GM21360 (cell line): ENCODE results near the gene DENND2D.
"Not testable (repeated sequence)": the region's sequence is repeated elsewhere in the genome, so short reads cannot be mapped to it uniquely, and the experiment has no call there.

ENCODE experiments used
- ATAC-seq: cut with Tn5 transposase; IDR thresholded peaks from one replicate; pipeline ENCODE4 v1.9.1; 2021; ENCODE audit warnings: mild to moderate bottlenecking, moderate library complexity; ENCODE audit not compliant: unreplicated experiment

DENND2D gene

GRCh38 chr1:111222308-111223125 is 22.1 kb upstream of the DENND2D start:
- peak; percentile 36 for ATAC-seq

DNA sequence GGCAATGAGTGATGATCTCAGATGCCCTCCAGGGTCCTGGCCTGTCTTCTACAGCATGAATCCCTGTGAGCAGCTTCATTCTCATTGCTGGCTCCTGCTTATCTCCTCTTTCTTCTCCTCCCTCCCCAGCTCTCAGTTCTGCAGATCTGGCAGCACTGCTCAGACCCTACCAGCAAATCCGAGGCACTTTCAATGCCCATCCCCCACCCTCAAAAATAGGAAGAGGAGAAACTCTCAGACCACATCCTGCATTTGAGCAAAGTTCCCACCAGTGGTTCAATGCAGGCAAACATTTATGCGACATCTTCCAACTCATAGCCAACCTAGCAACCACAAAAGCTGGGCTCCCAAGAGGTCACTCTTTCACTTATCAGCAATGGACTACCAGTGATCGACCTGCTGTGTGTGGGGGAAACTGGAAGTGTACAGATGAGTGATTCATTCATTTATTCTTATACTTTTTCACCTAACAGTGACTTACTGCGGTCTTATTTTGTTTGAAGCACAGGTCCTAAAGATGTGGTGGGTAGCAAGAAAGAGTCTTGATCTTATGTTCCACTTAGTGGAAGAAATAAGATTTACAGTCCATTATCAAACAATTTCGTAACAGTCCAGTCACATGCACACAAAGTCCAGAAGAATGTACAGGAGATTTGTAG is 21.3 kb upstream of the DENND2D start:
- peak; percentile 39 for ATAC-seq

- ATAC-seq, result no peak
These were observed 20.8 kb upstream of the DENND2D start for GRCh38 chr1:111221276-111221632.

DNA sequence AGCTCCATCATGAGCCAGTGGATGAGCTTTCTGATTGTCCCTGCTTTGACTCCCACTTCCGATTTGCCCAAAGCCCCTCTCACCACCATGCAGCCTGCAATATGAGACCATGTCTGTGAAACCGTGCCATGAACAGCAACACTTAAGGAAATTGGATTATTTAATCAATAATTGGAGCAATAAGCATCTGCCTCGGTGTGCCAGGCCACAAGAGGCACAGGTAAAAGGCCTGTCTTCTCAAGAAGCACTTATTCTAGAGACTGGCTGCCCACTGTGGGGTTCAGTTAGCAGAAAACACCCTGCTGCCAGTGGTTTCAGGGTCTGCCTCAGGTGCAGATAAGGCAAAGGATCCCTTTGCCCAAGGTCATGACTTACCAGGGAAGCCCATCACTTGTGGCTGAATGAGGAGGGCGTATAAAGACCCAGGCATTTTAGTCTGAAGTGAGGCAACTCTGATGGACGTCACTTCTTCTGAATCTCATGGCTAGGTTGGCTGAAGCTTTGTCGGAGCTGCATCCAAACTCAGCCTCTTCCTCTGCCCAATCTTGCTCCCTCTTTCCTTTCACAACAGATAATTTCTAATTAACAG is 19.9 kb upstream of the DENND2D start:
- no peak for ATAC-seq

GRCh38 chr1:111219557-111220286 is 19.3 kb upstream of the DENND2D start:
- peak; percentile 31 for ATAC-seq

- ATAC-seq, result no peak
These were observed 18.5 kb upstream of the DENND2D start for GRCh38 chr1:111218701-111219556.

- no peak for ATAC-seq
These were observed 16.9 kb upstream of the DENND2D start for GRCh38 chr1:111217183-111217910.

DNA sequence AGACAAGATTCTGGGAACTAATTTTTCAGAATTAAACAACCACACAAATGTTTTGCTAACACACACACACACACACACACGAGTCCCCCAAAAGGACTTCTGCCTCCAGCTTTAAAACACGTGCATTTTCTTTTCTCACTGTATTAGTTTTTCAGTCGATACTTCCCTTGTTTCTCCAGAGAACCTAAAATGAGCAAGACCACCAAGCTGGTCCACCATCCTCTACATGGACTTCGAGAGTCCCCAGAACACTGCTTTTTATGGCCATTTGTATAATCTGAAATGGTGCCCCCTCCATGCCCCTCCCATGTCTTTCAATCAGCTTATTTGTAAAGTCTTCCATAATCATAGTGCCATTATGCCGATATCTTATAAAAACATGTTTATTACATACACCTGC is 16.3 kb upstream of the DENND2D start:
- no peak for ATAC-seq

DNA sequence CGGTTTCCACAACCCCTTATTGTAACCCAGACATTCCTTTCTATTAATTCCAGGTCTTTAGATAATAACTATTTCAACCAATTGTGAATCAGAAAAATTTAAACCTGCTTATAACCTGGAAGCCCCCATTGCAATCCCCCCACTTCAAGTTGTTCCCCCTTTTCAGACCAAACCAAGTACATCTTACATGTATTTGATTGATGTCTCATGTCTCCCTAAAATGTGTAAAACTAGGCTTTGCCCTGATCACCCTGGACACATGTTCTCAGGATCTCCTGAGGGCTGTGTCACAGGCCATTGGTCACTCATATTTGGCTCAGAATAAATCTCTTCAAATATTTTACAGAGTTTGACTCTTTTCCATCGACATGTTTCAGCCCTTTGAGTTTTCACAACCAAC is 14.8 kb upstream of the DENND2D start:
- ATAC-seq, result not testable (repeated sequence)

- ATAC-seq, result no peak
These were observed 14.4 kb upstream of the DENND2D start for GRCh38 chr1:111214884-111215283.

DNA sequence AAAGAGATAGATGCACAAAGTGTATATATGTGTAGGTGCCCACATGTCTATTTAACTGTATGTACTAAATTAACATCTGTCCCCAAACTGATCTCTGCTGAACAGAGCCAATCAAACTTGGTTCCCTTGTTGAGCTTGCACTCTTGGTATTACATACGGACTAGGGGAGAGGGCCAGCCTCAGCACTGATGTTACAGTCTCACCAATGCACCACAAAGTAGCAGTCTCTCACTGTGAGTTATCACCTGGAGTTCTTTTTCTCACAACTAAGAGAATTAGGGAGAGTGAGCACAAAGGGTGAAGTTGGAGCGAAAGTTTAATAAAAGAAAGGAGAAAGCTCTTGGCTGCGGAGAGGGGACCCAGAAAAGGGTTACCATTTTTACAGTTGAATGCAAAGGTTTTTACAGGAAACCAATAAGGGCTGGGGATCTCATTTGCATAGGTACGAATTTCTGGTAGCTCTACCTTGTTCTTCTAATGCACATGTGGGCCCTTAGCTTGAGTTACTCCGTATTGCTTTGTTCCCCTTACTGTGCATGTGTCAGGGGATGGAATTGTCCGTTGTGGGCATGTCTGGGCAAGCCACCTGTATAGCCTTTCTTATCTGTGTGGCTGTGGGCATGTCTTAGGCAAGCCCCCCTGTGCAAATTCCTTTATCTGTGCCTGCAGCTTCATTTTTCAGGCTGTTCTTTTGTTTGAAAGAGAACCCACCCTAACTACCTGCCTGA is 13.8 kb upstream of the DENND2D start:
- ATAC-seq, result no peak

DNA sequence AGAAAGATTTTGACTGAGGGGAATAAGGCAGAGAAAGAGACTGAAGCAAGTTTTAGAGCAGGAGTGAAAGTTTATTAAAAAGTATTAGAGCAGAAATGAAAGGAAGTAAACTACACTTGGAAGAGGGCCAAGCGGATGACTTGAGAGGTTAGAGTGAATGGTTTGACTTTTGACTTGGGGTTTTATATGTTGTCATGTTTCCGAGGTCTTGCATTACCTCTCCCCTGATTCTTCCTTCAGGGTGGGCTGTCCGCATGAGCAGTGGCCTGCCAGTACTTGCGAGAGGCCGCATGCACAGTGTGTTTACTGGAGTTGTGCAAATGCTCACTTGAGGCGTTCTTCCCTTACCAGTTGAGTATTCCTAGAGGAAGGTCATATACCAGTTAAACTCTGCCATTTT is 13.0 kb upstream of the DENND2D start:
- ATAC-seq, result no peak

GRCh38 chr1:111212634-111213335 is 12.3 kb upstream of the DENND2D start:
- no peak for ATAC-seq

GRCh38 chr1:111211921-111212320 is 11.5 kb upstream of the DENND2D start:
- ATAC-seq, result no peak

GRCh38 chr1:111209622-111210021 is 9.2 kb upstream of the DENND2D start:
- ATAC-seq, result no peak

DNA sequence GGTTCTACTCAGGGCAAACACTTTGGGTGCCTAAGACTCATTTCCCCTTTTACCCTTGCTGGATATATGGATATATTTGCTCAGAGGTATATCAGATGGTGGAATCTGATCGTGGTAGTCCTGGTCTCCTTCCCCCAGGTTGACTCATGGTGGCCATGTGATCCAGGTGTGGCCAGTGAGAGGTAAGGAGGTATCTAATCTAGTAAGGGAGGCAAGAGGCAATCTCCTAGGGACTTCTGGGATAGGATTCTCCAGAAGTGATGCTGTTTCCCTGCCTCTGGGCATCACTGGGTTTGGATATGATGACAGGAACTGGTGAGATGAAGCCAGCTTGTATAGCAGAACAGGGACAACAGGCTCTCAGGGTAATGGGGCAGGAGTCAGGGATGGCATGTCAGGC is 8.5 kb upstream of the DENND2D start:
- no peak for ATAC-seq

DNA sequence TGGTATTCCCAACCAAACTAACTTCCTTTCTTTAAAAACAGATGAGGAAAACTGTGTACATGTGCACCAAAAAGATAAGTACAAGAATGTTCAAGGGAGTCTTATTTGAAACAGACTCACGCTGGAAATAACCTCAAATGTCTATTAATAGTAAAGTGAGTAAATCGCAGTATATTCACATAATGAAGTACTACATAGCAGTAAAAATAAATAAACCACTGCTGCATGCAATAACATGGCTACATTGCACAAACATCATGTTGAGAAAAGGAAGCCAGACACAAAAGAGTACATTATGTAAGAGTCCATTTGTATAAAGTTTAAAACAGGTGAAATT is 5.2 kb upstream of the DENND2D start:
- no peak for ATAC-seq

GRCh38 chr1:111204983-111205713 is 4.7 kb upstream of the DENND2D start:
- no peak for ATAC-seq
